Central memory CD4-positive, alpha-beta T cell (primary cell): ENCODE results near the gene CCDC27.
A peak's percentile ranks its signal among the peaks of the same experiment; 100 is the strongest.

Experiments used
- DNase-seq: peaks from one replicate; pipeline ENCODE4 v3.0.0; 2022

Gene CCDC27

GRCh38 chr1:3777647-3778589 is 25.7 kb downstream of the CCDC27 start:
- DNase-seq, result no peak

- no peak for DNase-seq
Measured at GRCh38 chr1:3778590-3779264, 26.5 kb downstream of the CCDC27 start.

- no peak for DNase-seq
Measured at GRCh38 chr1:3779265-3779911, 27.1 kb downstream of the CCDC27 start.

- DNase-seq, result no peak
Measured at GRCh38 chr1:3779912-3780416, 27.7 kb downstream of the CCDC27 start.

GRCh38 chr1:3780901-3781300 is 28.7 kb downstream of the CCDC27 start:
- no peak for DNase-seq

GRCh38 chr1:3783651-3784474 is 31.6 kb downstream of the CCDC27 start:
- DNase-seq, result no peak

- no peak for DNase-seq
Measured at GRCh38 chr1:3785045-3785444, 32.8 kb downstream of the CCDC27 start.

GRCh38 chr1:3785456-3786157 is 33.4 kb downstream of the CCDC27 start:
- DNase-seq, result no peak

GRCh38 chr1:3786468-3787348 is 34.5 kb downstream of the CCDC27 start:
- no peak for DNase-seq

- peak; percentile 47 for DNase-seq
Measured at GRCh38 chr1:3787349-3787715, 35.1 kb downstream of the CCDC27 start.

GRCh38 chr1:3787745-3788605 is 35.7 kb downstream of the CCDC27 start:
- DNase-seq, result no peak

- DNase-seq, result no peak
Measured at GRCh38 chr1:3788756-3789420, 36.6 kb downstream of the CCDC27 start.

GRCh38 chr1:3789421-3790300 is 37.4 kb downstream of the CCDC27 start:
- DNase-seq, result no peak

- DNase-seq, result no peak
Measured at GRCh38 chr1:3790500-3790923, 38.3 kb downstream of the CCDC27 start.

GRCh38 chr1:3790952-3791351 is 38.7 kb downstream of the CCDC27 start:
- no peak for DNase-seq

- DNase-seq, result no peak
Measured at GRCh38 chr1:3795453-3796214, 43.4 kb downstream of the CCDC27 start.
